Eye (tissue), 1 donor: ENCODE measurements around the gene SLC8B1.
"Not testable (repeated sequence)": the region's sequence is repeated elsewhere in the genome, so short reads cannot be mapped to it uniquely, and the experiment has no call there.

Experiments
- DNase-seq: peaks from one replicate; pipeline ENCODE4 v3.0.0-alpha.2; 2015

Gene SLC8B1

DNA sequence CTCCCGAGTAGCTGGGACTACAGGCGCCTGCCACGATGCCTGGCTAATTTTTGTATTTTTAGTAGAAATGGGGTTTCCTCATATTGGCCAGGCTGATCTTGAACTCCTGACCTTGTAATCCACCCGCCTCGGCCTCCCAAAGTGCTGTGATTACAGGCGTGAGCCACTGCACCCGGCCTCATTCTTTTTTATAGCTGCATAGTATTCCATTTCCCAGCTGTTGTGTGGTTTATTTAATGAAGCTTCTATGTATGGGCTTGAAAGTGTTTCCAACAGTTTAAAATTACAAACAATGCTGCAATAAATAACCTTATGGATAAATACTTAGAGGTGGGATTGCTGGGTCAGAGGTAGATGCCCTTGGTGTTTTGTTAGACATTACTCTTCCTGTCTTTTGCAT lies 19.3 kb upstream of the SLC8B1 start:
- DNase-seq, result not testable (repeated sequence)

DNA sequence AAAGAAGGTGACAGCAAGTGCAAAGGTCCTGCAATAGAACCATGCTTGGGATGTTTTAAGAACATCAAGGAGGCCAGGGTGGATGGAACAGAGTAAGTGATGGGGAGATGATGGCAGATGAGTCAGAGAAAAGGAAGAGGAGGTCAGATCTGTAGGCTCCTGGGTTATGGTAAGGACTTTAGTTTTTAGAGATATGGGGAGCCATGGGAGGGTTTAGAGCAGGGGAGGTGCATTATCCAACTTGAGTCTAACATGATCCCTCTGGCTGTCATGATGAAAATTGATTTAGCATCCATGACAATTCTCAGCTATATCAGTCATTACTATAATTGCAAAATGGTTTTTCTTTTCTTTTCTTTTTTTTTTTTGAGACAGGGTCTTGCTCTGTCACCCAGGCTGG lies 16.2 kb upstream of the SLC8B1 start:
- DNase-seq, result no peak

DNA sequence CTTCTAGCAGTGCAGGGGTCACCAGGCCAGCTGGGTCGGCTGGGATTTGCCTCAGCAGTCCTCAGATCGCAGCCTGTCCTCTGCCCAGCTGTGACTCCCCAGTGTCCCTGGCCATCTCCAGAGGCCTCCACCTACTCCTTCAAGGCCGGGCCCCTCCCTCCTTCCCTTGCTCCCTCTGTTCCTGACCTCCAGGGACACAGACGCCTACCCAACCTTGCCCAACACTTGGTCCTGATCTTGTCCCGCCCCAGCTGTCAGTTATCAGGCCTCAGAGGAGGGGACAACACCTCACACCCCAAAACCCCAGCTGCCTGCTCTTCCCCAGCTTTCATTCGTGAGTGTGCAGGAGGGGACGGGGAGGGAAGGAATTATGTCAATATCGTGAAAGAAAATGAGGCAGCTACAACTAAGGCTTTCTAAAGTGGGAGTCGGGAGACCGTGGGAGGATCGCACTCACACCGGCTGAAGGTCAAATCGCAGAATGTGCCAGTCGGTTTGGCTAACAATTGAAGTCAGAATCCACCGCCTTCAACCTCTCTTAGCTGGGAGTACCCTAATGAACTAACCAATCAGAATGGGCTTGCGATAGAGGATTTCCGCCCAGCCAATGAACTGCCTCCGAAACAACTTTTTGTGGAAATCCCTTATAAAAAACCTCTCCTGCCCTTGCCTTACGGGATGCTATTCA lies 14.1 kb upstream of the SLC8B1 start:
- DNase-seq, result no peak

GRCh38 chr12:113347892-113348291 lies 13.0 kb upstream of the SLC8B1 start:
- DNase-seq, result no peak

DNA sequence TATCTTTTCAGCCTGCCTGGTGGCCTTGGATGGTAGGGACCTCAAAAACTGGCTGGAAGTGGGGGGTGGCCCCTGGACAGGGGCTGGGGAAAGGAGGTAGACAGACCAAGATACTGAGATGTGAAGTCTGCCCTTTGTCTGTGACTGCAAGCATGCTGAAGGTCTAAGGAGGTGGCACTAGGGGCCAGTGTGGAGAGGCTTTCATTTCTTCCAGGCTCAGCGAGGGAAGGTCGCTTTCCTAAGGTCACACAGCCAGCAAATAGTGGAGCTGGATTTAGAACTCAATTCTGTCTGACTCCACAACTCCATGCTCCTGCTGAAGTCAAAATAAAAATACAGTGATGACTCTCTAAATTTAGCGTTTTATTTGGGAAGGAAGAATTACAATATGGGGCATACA lies 12.2 kb upstream of the SLC8B1 start:
- DNase-seq, result no peak

DNA sequence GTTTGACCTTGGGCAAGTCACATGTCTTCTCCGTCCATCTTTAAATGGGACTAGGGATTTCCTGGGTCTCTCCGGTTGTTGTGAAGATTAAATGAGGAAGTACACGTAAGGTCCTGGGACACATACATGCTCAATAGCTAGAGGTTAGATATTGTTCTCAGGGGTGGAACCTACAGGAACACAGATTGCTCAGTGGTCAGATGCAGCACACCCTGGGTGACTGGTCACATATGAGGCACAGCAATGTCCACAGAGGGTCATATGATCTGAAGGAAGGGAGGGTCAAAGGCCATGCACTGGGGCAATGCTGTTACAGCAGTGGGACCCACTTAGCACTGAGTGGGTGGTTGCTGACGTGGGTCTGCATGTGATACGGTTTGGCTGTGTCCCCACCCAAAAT lies 11.4 kb upstream of the SLC8B1 start:
- no peak for DNase-seq

DNA sequence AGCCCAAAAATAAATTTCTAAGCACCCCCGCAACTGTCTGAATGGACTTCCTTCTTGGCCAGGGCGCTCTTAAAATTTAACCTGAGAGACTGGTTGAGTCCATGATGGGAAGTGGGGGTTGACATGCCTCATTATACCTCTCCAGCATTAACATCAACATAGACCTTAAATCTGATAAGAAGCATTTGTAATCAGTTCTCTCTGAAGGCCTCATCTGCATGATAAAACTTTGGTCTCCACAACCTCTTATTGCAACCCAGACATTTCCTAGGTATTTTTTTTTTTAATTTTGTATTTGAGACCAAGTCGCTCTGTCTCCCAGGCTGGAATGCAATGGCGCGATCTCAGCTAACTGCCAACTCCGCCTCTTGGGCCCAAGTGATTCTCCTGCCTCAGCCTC lies 10.4 kb upstream of the SLC8B1 start:
- no peak for DNase-seq

DNA sequence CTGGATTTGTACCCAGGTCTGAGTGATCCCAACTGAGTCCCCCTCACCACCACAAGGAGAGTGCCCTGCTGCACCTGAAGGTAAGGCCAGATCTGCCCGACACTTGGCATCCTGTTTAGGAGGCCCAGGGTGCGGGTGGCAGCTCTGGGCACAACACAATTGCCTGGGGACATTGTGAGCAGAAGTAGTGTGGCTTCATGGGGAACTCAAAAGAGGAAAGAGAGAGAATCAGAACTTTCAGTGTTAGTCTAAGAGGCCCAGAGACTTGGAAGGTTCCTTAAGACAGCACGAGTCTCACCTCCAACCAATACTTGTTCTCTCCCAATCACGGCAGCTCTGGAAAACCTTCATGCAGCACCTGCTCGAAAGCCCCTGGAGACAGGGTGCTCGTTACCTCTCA lies 6.6 kb upstream of the SLC8B1 start:
- DNase-seq, result no peak

- no peak for DNase-seq
Observed at GRCh38 chr12:113340061-113340460, 5.2 kb upstream of the SLC8B1 start.

DNA sequence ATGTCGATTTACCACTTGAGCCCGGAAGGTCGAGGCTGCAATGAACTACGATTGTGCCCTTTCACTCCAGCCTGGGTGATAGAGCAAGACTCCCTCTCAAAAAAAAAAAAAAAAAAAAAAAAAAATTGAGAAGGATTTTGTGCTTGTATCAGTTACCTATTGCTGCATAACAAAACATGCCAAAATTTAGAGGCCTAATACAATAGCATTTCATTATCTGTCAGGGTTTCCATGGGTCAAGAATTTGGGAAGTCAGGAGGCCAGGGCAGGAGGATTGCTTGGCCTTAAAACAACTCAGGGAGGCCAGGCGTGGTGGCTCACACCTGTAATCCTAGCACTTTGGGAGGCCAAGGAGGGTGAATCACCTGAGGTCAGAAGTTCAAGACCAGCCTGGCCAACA lies 4.6 kb upstream of the SLC8B1 start:
- DNase-seq, result no peak

DNA sequence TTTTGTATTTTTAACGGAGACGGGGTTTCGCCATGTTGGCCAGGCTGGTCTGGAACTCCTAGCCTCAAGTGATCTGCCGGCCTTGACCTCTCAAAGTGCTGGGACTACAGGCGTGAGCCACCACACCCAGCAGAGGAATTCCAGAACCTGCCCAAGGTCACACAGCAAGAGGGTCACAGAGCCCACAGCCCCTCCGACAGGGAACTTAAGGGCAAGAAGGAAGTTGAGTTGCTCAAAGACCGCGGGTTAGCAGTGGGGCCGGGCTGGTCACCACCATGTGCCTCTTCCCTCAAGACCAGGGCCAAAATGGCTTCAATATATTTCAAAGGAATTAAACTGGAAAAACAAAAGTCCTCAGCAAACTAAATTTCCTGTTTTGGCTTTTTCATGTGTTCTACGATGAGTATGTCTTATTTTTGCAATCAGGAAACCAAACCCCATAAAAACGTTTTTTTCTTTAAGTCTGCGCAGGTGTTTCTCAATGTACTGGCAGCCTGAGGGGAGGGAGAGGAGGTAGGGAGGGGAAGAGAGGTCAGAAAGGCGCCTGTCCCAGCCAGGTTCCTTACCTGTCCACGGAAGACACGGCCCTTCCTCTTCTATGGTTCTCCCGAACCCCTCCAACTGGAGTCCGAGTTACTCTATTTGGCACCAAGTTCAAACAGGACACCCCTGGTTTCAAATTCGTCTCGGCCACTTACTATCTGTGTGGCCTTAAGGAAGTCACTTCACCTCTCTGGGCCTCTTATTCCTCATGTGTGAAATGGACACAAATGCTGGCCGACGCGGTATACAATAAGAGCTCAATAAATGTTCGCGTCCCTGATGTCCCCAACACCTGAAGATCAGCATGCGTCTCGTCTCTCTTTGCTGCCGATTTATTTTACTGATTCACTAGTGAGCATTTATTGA lies 778 bp downstream of the SLC8B1 start:
- DNase-seq, result peak; percentile 44

DNA sequence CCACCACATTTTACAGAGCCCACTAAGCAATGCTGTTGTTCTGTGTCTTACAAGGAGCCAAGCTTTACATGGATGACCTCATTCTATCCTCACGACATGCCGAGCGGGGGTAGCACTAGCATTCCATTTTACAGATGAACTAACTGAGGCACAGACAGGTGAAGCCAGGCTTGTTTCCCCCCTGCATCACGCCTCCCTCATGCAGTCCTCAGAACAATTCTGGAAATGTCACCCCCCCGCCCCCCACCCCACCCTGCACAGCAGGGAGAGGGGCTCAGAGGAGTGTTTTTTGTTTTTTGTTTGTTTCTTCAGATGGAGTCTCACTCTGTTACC lies 1.5 kb downstream of the SLC8B1 start:
- peak; percentile 14 for DNase-seq

- no peak for DNase-seq
Observed at GRCh38 chr12:113332688-113333417, 2.1 kb downstream of the SLC8B1 start.

DNA sequence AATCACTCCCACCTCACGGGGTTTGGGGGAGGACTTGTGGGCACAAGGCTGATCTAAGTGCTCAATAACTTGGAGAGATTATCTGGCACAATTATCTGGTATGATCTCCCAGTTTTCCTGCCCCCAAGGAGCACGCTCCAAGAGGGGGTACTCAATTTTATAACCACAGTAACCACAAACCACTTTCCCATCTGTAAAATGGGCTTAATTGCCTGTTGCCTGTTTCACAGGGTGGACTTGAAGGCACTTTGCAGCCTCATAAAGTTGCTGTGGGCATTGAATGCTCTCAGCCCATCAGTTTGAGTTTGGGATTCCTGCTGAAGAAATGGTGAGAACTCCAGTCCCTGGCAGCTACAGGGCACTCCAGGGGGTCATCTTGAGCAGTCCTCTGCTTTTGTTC lies 4.4 kb downstream of the SLC8B1 start:
- no peak for DNase-seq

- no peak for DNase-seq
Observed at GRCh38 chr12:113329791-113330417, 5.0 kb downstream of the SLC8B1 start.

GRCh38 chr12:113329022-113329790 lies 5.7 kb downstream of the SLC8B1 start:
- no peak for DNase-seq

DNA sequence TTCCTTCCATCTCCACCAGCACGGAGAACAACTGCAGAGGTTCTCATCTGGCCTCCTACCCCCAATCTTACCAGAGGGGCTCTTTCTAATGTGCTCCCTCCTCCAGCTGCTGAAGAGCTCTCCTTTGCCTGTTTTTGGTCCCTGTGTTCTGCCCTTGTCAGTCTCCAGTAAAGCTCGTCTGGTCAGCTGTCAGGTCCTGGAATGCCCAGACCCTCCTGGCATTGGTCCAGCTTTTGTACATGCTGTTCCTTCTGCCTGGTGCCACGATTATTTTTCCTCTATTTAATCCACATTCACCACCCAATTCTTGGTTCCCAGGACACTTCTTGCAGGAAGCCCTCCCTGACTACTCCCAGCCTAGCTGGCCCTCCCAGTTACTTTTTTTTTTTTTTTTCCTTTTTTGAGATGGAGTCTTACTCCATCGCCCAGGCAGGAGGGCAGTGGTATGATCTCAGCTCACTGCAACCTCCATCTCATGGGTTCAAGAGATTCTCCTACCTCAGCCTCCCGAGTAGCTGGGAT lies 6.5 kb downstream of the SLC8B1 start:
- DNase-seq, result no peak

DNA sequence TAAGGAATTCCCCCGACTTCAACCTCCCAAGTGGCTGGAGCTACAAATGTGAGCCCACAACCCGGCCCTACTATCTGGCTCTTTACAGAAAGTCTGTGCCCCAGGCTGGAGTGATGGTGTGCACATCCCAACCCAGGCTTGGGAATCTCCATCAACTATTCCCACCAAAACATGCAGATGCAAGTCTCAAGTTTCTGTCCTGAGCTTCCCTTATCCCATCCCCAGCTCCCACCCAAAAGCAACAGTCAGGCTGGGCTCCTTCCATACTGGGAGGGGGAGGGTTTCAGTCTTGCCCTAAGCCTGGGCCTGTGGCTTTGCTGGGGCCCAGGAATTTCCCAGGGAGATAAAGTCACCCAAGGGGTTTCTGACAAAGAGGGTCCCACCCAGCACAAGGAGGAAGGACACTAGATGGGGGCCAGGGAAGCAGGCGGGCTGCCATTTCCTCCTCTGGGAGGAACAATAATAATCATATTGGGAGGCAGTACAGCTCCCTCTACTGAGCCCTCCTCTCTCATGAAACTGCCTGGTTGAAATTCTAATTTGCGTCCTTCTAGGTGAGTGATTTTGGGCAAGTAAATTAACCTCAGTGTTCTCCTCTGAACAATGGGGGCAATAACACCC lies 8.0 kb downstream of the SLC8B1 start:
- DNase-seq, result no peak

DNA sequence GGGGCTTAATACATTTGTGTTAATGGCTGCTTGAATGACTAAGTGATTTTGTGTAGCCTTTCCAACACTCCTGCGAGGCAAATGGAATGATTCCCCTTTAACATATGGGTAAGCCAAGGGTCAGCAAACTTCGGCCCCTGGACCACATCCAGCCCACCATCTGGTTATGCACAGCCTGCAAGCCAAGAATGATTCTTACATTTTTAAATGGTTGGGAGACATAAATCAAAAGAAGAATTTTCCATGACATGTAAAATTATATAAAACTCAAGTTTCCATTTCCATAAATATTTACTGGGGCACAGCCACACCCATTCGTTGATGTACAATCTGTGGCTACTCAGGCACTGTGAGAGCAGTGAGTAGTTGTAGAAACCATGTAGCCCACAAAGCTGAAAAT lies 9.0 kb downstream of the SLC8B1 start:
- DNase-seq, result no peak

DNA sequence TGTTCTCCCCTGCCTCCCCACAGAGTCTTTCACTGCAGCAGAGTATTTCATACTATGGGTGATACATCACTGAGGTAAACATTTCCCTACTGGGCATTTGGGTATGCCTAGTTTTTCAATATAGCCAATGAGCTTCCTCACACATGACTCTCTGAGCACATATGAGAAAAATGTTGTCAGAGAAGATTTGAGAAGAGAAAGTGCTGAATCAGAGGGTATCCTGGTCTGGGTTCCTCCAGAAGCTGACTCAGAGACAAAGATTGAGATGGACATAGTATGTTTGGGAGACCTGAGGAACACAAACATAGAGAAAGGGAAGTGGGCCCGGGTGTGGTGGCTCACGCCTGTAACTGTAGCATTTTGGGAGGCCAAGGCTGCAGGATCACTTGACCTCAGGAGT lies 12.6 kb downstream of the SLC8B1 start:
- DNase-seq, result no peak

- no peak for DNase-seq
Observed at GRCh38 chr12:113320401-113320800, 14.5 kb downstream of the SLC8B1 start.
